Natural killer cell (primary cell): ENCODE data around the gene JOSD2. TPM values are rescaled to one million over a fixed set of nuclear protein-coding genes. Genes with fewer than 3 reads are reported as not detected.

Source experiments
- ATAC-seq, 3 donors: fragments of 150-1000 bp in 2 of 3; fragments of 200-7000 bp in 1 of 3; cut with Tn5 transposase; 1 replicate in 1 of 3; 2 replicates in 2 of 3; pipeline ENCODE4 v1.10.0; 2021; ENCODE audit warnings: mild to moderate bottlenecking in 2 of 3, moderate library complexity in 2 of 3
- DNase-seq, 2 donors: peaks; one replicate each; pipeline versions ENCODE4 v3.0.0 to v3.0.0-alpha.2; 2013 to 2021; ENCODE audit warnings: mixed read lengths in 1 of 2
- H3K27ac ChIP-seq: one replicate; pipeline ENCODE4 v1.5.1; 2013; ENCODE audit warnings: mild to moderate bottlenecking, low read length
- H3K27me3 ChIP-seq: one replicate; pipeline ENCODE4 v1.6.1; 2013; ENCODE audit warnings: low read length; ENCODE audit not compliant: control insufficient read depth, insufficient read depth
- H3K36me3 ChIP-seq: one replicate; pipeline ENCODE4 v1.6.1; 2013; ENCODE audit warnings: low read length; ENCODE audit not compliant: control insufficient read depth, insufficient read depth
- H3K4me1 ChIP-seq: one replicate; pipeline ENCODE4 v1.6.1; 2013; ENCODE audit warnings: low read length; ENCODE audit not compliant: control insufficient read depth, insufficient read depth
- H3K4me3 ChIP-seq: one replicate; pipeline ENCODE4 v1.5.1; 2013; ENCODE audit warnings: low read length
- H3K9me3 ChIP-seq: one replicate; pipeline ENCODE4 v1.6.1; 2013; ENCODE audit warnings: low read length; ENCODE audit not compliant: control insufficient read depth, insufficient read depth
- H3K27ac Mint-ChIP-seq, 2 donors: one replicate each; pipeline ENCODE4 v1.8.0; 2022; ENCODE audit warnings: mild to moderate bottlenecking in 2 of 2, mixed read lengths in 2 of 2, moderate library complexity in 1 of 2
- H3K27me3 Mint-ChIP-seq, 2 donors: one replicate each; pipeline ENCODE4 v1.8.0; 2022; ENCODE audit warnings: low read depth in 2 of 2, mixed read lengths in 2 of 2
- H3K36me3 Mint-ChIP-seq: one replicate; pipeline ENCODE4 v1.8.0; 2022; ENCODE audit warnings: mixed read lengths
- H3K4me1 Mint-ChIP-seq, 2 donors: one replicate each; pipeline ENCODE4 v1.8.0; 2022; ENCODE audit warnings: mixed read lengths in 2 of 2
- H3K4me3 Mint-ChIP-seq: one replicate; pipeline ENCODE4 v1.8.0; 2022; ENCODE audit warnings: mild to moderate bottlenecking, moderate library complexity, mixed read lengths
- H3K9me3 Mint-ChIP-seq, 2 donors: one replicate each; pipeline ENCODE4 v1.8.0; 2022; ENCODE audit warnings: mixed read lengths in 2 of 2
- CTCF ChIP-seq: fragments of 200-600 bp; IDR thresholded peaks from one replicate; pipeline ENCODE4 v1.8.0; 2022; ENCODE audit warnings: antibody characterized with exemption
- WGBS: methylation state at CpG from one replicate; pipeline ENCODE4 v1.1.7; 2013; ENCODE audit warnings: missing lambda C conversion rate; ENCODE audit not compliant: insufficient coverage; 5-methylcytosine and 5-hydroxymethylcytosine counted together
- intact Hi-C: fragments of 100-400 bp; cut with micrococcal nuclease; formaldehyde crosslinking; loops from one replicate; pipeline ENCODE4 v1.14.2; 2022
- total RNA-seq, 4 donors: library from RNA; stranded (reverse); fragments of 120-200 nt in 1 of 4; gene quantifications; one replicate each; pipeline versions ENCODE4 v1.2.3 to v1.2.4, GENCODE V29; 2013 to 2022

The JOSD2 gene
- total RNA-seq, 3 donors from 2014 or later (not counting 1 experiment from before 2014, with no cell fraction given) = 18.8 to 22.0 (median 20.3) TPM

- Histone ChIP-seq H3K36me3 (no peaks in the 10 kb centered on the region), H3K4me3 (no peak overlapping the region), H3K27ac (no peak overlapping the region), H3K27me3 (no peaks in the 10 kb centered on the region), H3K9me3 (no peaks in the 10 kb centered on the region), H3K4me1 (peaks cover 11% of the 10 kb centered on the region)
- no peak for ATAC-seq
- intact Hi-C loops = no loop called here
- Mint-ChIP-seq H3K9me3 (no peaks in the 10 kb centered on the region), H3K27ac (no peak overlapping the region), H3K4me3 (no peak overlapping the region), H3K4me1 (peaks cover 0 to 6% of the 10 kb centered on the region in 2 donors), H3K36me3 (no peaks in the 10 kb centered on the region), H3K27me3 (peaks cover 0 to 15% of the 10 kb centered on the region in 2 donors)
- WGBS = 85% methylated on average over 6 of the region's 7 CpGs
- DNase-seq = no peak
- TF ChIP-seq CTCF = no peak
These were observed 48.0 kb downstream of the JOSD2 start for GRCh38 chr19:50462970-50463369.

GRCh38 chr19:50461066-50461875, 49.7 kb downstream of the JOSD2 start:
- 36% methylated on average over 25 of the region's 28 CpGs for WGBS
- peak; percentile 70 for TF ChIP-seq CTCF
- DNase-seq = peak; percentile 53 to 80
- H3K4me3 ChIP-seq = no peak overlapping the region
- peak; percentile 87 to 97 (median 93) for ATAC-seq
- Mint-ChIP-seq H3K4me3 (no peak overlapping the region), H3K36me3 (no peaks in the 10 kb centered on the region), H3K27me3 (peaks cover 0 to 17% of the 10 kb centered on the region in 2 donors), H3K9me3 (no peaks in the 10 kb centered on the region), H3K4me1 (peaks cover 0 to 6% of the 10 kb centered on the region in 2 donors), H3K27ac (no peak overlapping the region)
- no peaks in the 10 kb centered on the region for H3K9me3 ChIP-seq
- H3K36me3 ChIP-seq = no peaks in the 10 kb centered on the region
- no peaks in the 10 kb centered on the region for H3K27me3 ChIP-seq
- H3K4me1 ChIP-seq = peaks cover 11% of the 10 kb centered on the region
- H3K27ac ChIP-seq = peak overlapping the region; percentile 20
- intact Hi-C loops = loop anchor here (1.0 kb wide), 2 partner anchors 93 to 104 kb away; no protein-coding TSS in a partner anchor

GRCh38 chr19:50460161-50460765, 50.7 kb downstream of the JOSD2 start:
- Histone ChIP-seq H3K36me3 (no peaks in the 10 kb centered on the region), H3K4me1 (peaks cover 11% of the 10 kb centered on the region), H3K27ac (peak overlapping the region; percentile 49), H3K27me3 (no peaks in the 10 kb centered on the region), H3K9me3 (no peaks in the 10 kb centered on the region), H3K4me3 (no peak overlapping the region)
- DNase-seq (no peak), ATAC-seq (no peak)
- intact Hi-C loops = no loop called here
- Mint-ChIP-seq H3K27me3 (peaks cover 0 to 19% of the 10 kb centered on the region in 2 donors), H3K9me3 (no peaks in the 10 kb centered on the region), H3K27ac (no peak overlapping the region), H3K36me3 (no peaks in the 10 kb centered on the region), H3K4me1 (peaks cover 0 to 6% of the 10 kb centered on the region in 2 donors), H3K4me3 (no peak overlapping the region)
- no peak for TF ChIP-seq CTCF
- 43% methylated on average over 13 of the region's 13 CpGs for WGBS
